CD14-positive monocyte (primary cell): ENCODE data around the gene CTDSPL. TPM values are rescaled to one million over a fixed set of nuclear protein-coding genes. Genes with fewer than 3 reads are reported as not detected.
A peak's percentile ranks its signal among the peaks of the same experiment; 100 is the strongest.

Experiments used
- DNase-seq, 3 donors: peaks; one replicate each; pipeline ENCODE4 v3.0.0-alpha.2; 2011 to 2022
- H2AFZ ChIP-seq: 2 replicates; pipeline ENCODE4 v1.6.0; 2012; ENCODE audit warnings: mild to moderate bottlenecking, low read depth, low read length, inconsistent platforms; ENCODE audit not compliant: insufficient read depth, poor library complexity, severe bottlenecking
- H3K27ac ChIP-seq, 2 donors: 1 replicate in 1 of 2; 2 replicates in 1 of 2; pipeline ENCODE4 v1.5.1; 2012 to 2013; ENCODE audit warnings: low read length in 2 of 2, control low read depth in 1 of 2, inconsistent platforms in 1 of 2, low read depth in 1 of 2, mild to moderate bottlenecking in 1 of 2
- H3K27me3 ChIP-seq, 2 donors: one replicate each; pipeline versions ENCODE4 v1.6.0 to v1.6.1; 2011 to 2013; ENCODE audit warnings: low read length in 2 of 2; ENCODE audit not compliant: control insufficient read depth in 2 of 2, insufficient read depth in 2 of 2
- H3K36me3 ChIP-seq, 2 donors: replicated peaks in 1 of 2; 1 replicate in 1 of 2; 2 replicates in 1 of 2; pipeline versions ENCODE4 v1.5.1 to v1.6.1; 2012 to 2013; ENCODE audit warnings: low read length in 2 of 2, control low read depth in 1 of 2, inconsistent platforms in 1 of 2, mild to moderate bottlenecking in 1 of 2; ENCODE audit not compliant: insufficient read depth in 2 of 2, control insufficient read depth in 1 of 2
- H3K4me1 ChIP-seq, 2 donors: 1 replicate in 1 of 2; 2 replicates in 1 of 2; pipeline versions ENCODE4 v1.5.1 to v1.6.1; 2012 to 2013; ENCODE audit warnings: low read length in 2 of 2, control low read depth in 1 of 2, inconsistent platforms in 1 of 2, mild to moderate bottlenecking in 1 of 2, moderate library complexity in 1 of 2; ENCODE audit not compliant: insufficient read depth in 2 of 2, control insufficient read depth in 1 of 2
- H3K4me2 ChIP-seq: replicated peaks from 2 replicates; pipeline ENCODE3; 2012; ENCODE audit warnings: low read length, moderate library complexity, mild to moderate bottlenecking; ENCODE audit not compliant: poor library complexity, severe bottlenecking; ENCODE audit errors: extremely low read depth
- H3K4me3 ChIP-seq, 3 experiments: fragments of 200-600 bp in 1 of 3; sonication (generic) in 1 of 3; replicated peaks in 1 of 3; 1 replicate in 2 of 3; 2 replicates in 1 of 3; pipeline ENCODE4 v1.5.1; 2011 to 2013; ENCODE audit warnings: low read length in 3 of 3, mild to moderate bottlenecking in 3 of 3, control low read depth in 2 of 3, low read depth in 2 of 3, inconsistent platforms in 1 of 3, moderate library complexity in 1 of 3
- H3K79me2 ChIP-seq: 2 replicates; pipeline ENCODE4 v1.6.0; 2012; ENCODE audit warnings: mild to moderate bottlenecking, control low read depth, inconsistent platforms, low read length, moderate library complexity; ENCODE audit not compliant: insufficient read depth
- H3K9ac ChIP-seq: 2 replicates; pipeline ENCODE4 v1.6.0; 2017; ENCODE audit warnings: low read length, mild to moderate bottlenecking; ENCODE audit not compliant: insufficient read depth, poor library complexity, severe bottlenecking
- H3K9me3 ChIP-seq, 2 donors: replicated peaks in 1 of 2; 1 replicate in 1 of 2; 2 replicates in 1 of 2; pipeline versions ENCODE4 v1.5.1 to v1.6.1; 2012 to 2013; ENCODE audit warnings: low read length in 2 of 2, control low read depth in 1 of 2; ENCODE audit not compliant: control insufficient read depth in 1 of 2, insufficient read depth in 1 of 2
- H4K20me1 ChIP-seq: 2 replicates; pipeline ENCODE4 v1.6.0; 2012; ENCODE audit warnings: mild to moderate bottlenecking, low read length, control low read depth, moderate library complexity; ENCODE audit not compliant: insufficient read depth
- H3K27ac Mint-ChIP-seq, 7 donors: one replicate each; pipeline ENCODE4 v1.8.0; 2020; ENCODE audit warnings: mild to moderate bottlenecking in 7 of 7, mixed read lengths in 7 of 7, moderate library complexity in 6 of 7, inconsistent platforms in 2 of 7
- H3K27me3 Mint-ChIP-seq, 3 donors: one replicate each; pipeline ENCODE4 v1.8.0; 2021 to 2022; ENCODE audit warnings: low read depth in 3 of 3, mild to moderate bottlenecking in 3 of 3, mixed read lengths in 3 of 3, moderate library complexity in 3 of 3, inconsistent platforms in 1 of 3
- H3K36me3 Mint-ChIP-seq, 2 donors: one replicate each; pipeline ENCODE4 v1.8.0; 2020; ENCODE audit warnings: mixed read lengths in 2 of 2, inconsistent platforms in 1 of 2, mild to moderate bottlenecking in 1 of 2
- H3K4me1 Mint-ChIP-seq: one replicate; pipeline ENCODE4 v1.8.0; 2020; ENCODE audit warnings: mild to moderate bottlenecking, mixed read lengths
- H3K4me3 Mint-ChIP-seq, 2 donors: one replicate each; pipeline ENCODE4 v1.8.0; 2020; ENCODE audit warnings: mild to moderate bottlenecking in 2 of 2, mixed read lengths in 2 of 2, moderate library complexity in 1 of 2
- H3K9me3 Mint-ChIP-seq, 7 donors: one replicate each; pipeline ENCODE4 v1.8.0; 2020 to 2022; ENCODE audit warnings: mixed read lengths in 7 of 7, mild to moderate bottlenecking in 6 of 7, moderate library complexity in 6 of 7, inconsistent platforms in 2 of 7
- CTCF ChIP-seq: fragments of 200-600 bp; IDR thresholded peaks from one replicate; pipeline ENCODE4 v1.8.0; 2022; ENCODE audit warnings: antibody characterized with exemption, mild to moderate bottlenecking
- WGBS: methylation state at CpG from one replicate; pipeline ENCODE4 v1.1.5; 2013; ENCODE audit warnings: missing lambda C conversion rate; ENCODE audit not compliant: insufficient coverage; 5-methylcytosine and 5-hydroxymethylcytosine counted together
- intact Hi-C, 2 donors: fragments of 100-400 bp; cut with micrococcal nuclease; formaldehyde crosslinking; loops; one replicate each; pipeline versions ENCODE4 v1.15.0 to v1.15.1; 2023
- polyA plus RNA-seq, 3 donors: library from polyadenylated mRNA; depleted of rRNA in 1 of 3; unstranded in 2 of 3; stranded (reverse) in 1 of 3; fragments of 300-500 nt in 2 of 3; fragments of >200 nt in 1 of 3; fragmentation: Illumina TruSeq in 2 of 3; gene quantifications; 1 replicate in 2 of 3; 2 replicates in 1 of 3; pipeline ENCODE4 v1.2.3, GENCODE V29; 2012 to 2021

Gene CTDSPL
- polyA plus RNA-seq, 3 donors: 0.15 to 0.69 (median 0.33) TPM

- H3K4me3 ChIP-seq: no peak overlapping the region
- no peak for DNase-seq
- Mint-ChIP-seq H3K27ac (no peak overlapping the region), H3K36me3 (peaks cover 3% of the 10 kb centered on the region in 2 donors), H3K9me3 (peaks cover 0 to 3% (median 0%) of the 10 kb centered on the region in 7 donors), H3K27me3 (peaks cover 14 to 17% (median 17%) of the 10 kb centered on the region in 3 donors), H3K4me1 (peaks cover 24% of the 10 kb centered on the region), H3K4me3 (no peak overlapping the region)
- peaks cover 0 to 8% of the 10 kb centered on the region in 2 donors for H3K27me3 ChIP-seq
- no peaks in the 10 kb centered on the region for H3K36me3 ChIP-seq
- H3K79me2 ChIP-seq: no peaks in the 10 kb centered on the region
- no peak for TF ChIP-seq CTCF
- H3K4me2 ChIP-seq: no peak overlapping the region
- no peak overlapping the region for H2AFZ ChIP-seq
- intact Hi-C loops: loop anchor here in 1 of 2 donors (10.0 kb wide), 1 partner anchor 626 kb away; no protein-coding TSS in a partner anchor
- no peaks in the 10 kb centered on the region for H3K9me3 ChIP-seq
- H3K9ac ChIP-seq: no peak overlapping the region
- no peak overlapping the region for H3K27ac ChIP-seq
- H4K20me1 ChIP-seq: no peaks in the 10 kb centered on the region
- H3K4me1 ChIP-seq: peaks cover 19 to 27% of the 10 kb centered on the region in 2 donors
Observed at GRCh38 chr3:37858742-37859141, 2.9 kb upstream of the CTDSPL start.

- Histone ChIP-seq H3K4me2 (no peak overlapping the region), H3K27ac (no peak overlapping the region), H3K27me3 (peaks cover 0 to 8% of the 10 kb centered on the region in 2 donors), H3K4me1 (peaks cover 19 to 27% of the 10 kb centered on the region in 2 donors), H3K4me3 (no peak overlapping the region), H3K36me3 (no peaks in the 10 kb centered on the region), H3K79me2 (no peaks in the 10 kb centered on the region), H2AFZ (no peak overlapping the region), H3K9ac (no peak overlapping the region), H4K20me1 (no peaks in the 10 kb centered on the region), H3K9me3 (no peaks in the 10 kb centered on the region)
- Mint-ChIP-seq H3K27ac (peak overlapping the region in 1 of 7 donors; percentile 80), H3K4me3 (no peak overlapping the region), H3K27me3 (peaks cover 14 to 19% (median 17%) of the 10 kb centered on the region in 3 donors), H3K9me3 (peaks cover 0 to 3% (median 0%) of the 10 kb centered on the region in 7 donors), H3K36me3 (peaks cover 3% of the 10 kb centered on the region in 2 donors), H3K4me1 (peaks cover 26% of the 10 kb centered on the region)
- TF ChIP-seq CTCF: no peak
- no CpG with 5 or more reads among the region's 2 CpGs for WGBS
- DNase-seq: no peak
- intact Hi-C loops: loop anchor here in 1 of 2 donors (10.0 kb wide), 1 partner anchor 625 kb away; no protein-coding TSS in a partner anchor
Observed at GRCh38 chr3:37859354-37859753, 2.3 kb upstream of the CTDSPL start.
